Heart right ventricle (tissue), 16 donors: Measurements from ENCODE around the gene ABCA13. TPM values are rescaled to one million over a fixed set of nuclear protein-coding genes. Genes with fewer than 3 reads are reported as not detected.

Experiments
- ATAC-seq, 8 donors: fragments of 200-7000 bp; cut with Tn5 transposase; one replicate each; pipeline ENCODE4 v1.9.1; 2020; ENCODE audit warnings: mild to moderate bottlenecking in 8 of 8, moderate library complexity in 8 of 8, moderate number of reproducible peaks in 1 of 8
- DNase-seq, 2 donors: peaks; one replicate each; pipeline ENCODE4 v3.0.0-alpha.2; 2020
- H3K27ac ChIP-seq, 10 donors: fragments of 200-600 bp; sonication (generic) in 2 of 10; one replicate each; pipeline versions ENCODE4 v1.5.0 to v1.8.0; 2020 to 2022; ENCODE audit warnings: mild to moderate bottlenecking in 3 of 10
- H3K27me3 ChIP-seq, 7 donors: fragments of 200-600 bp; one replicate each; pipeline ENCODE4 v1.8.0; 2021 to 2022; ENCODE audit warnings: mild to moderate bottlenecking in 2 of 7
- H3K36me3 ChIP-seq, 9 donors: fragments of 200-600 bp; sonication (generic) in 1 of 9; one replicate each; pipeline versions ENCODE4 v1.5.0 to v1.8.0; 2020 to 2022; ENCODE audit warnings: mild to moderate bottlenecking in 2 of 9
- H3K4me1 ChIP-seq, 9 donors: fragments of 200-600 bp; sonication (generic) in 1 of 9; one replicate each; pipeline versions ENCODE4 v1.5.0 to v1.8.0; 2020 to 2022; ENCODE audit warnings: mild to moderate bottlenecking in 4 of 9
- H3K4me3 ChIP-seq, 10 donors: fragments of 200-600 bp; sonication (generic) in 2 of 10; one replicate each; pipeline versions ENCODE4 v1.5.0 to v1.8.0; 2020 to 2022; ENCODE audit warnings: mild to moderate bottlenecking in 7 of 10, moderate library complexity in 2 of 10
- H3K9me3 ChIP-seq, 11 donors: fragments of 200-600 bp in 10 of 11; sonication (generic) in 2 of 11; one replicate each; pipeline versions ENCODE4 v1.5.0 to v1.8.0; 2013 to 2022; ENCODE audit warnings: mild to moderate bottlenecking in 2 of 11, control low read depth in 1 of 11, moderate library complexity in 1 of 11
- CTCF ChIP-seq, 9 donors: fragments of 200-600 bp; sonication (generic) in 2 of 9; IDR thresholded peaks; one replicate each; pipeline versions ENCODE4 v1.5.0 to v1.8.0; 2021 to 2022; ENCODE audit warnings: antibody characterized with exemption in 9 of 9, mild to moderate bottlenecking in 5 of 9, moderate library complexity in 1 of 9
- WGBS, 2 donors: extraction: QIAGEN DNeasy Blood & Tissue Kit; methylation state at CpG; one replicate each; pipeline ENCODE4 v1.1.7; 2013; ENCODE audit warnings: inconsistent platforms in 1 of 2; 5-methylcytosine and 5-hydroxymethylcytosine counted together
- intact Hi-C, 10 donors: fragments of 100-400 bp; cut with DNase I; formaldehyde crosslinking; loops; one replicate each; pipeline versions ENCODE4 v1.11.1 to v1.14.2; 2022
- polyA plus RNA-seq, 2 donors: library from polyadenylated mRNA; stranded (reverse); fragments of 200-250 nt; gene quantifications; one replicate each; pipeline ENCODE4 v1.2.3, GENCODE V29; 2013
- total RNA-seq, 10 donors: library from RNA; stranded (reverse); fragmentation: NEBNext Ultra II Directional in 3 of 10; extraction: Animal tissue kit (Norgen Biotek cat#: 25700) in 3 of 10; gene quantifications; one replicate each; pipeline versions ENCODE4 v1.2.1 to v1.2.4, GENCODE V29; 2021 to 2023
- donor health status: Arrhythmogenic right ventricular cardiomyopathy.
- donor health status: ischemic (EF 13 %, LVEDD 7.1; RV severe dilation, severe dysfunction).
- donor health status: healthy with polysubstance abuse.
- donor health status: DM: no; HTN: yes; CAD: no.
- donor health status: DM: no; HTN: no; CAD: no.
- donor health status: ischemic (EF 25% LVEDD 6.9; RV normal size, moderate dysfunction).
- donor health status: ischemic (EF 25% LVEDD 5.7; RV mildly dilated, moderate dysfunction).
- donor health status: healthy.
- donor health status: DM: yes; HTN: yes; CAD: no.
- donor health status: Ischemic cardiomyopathy.
- donor health status: ischemic (EF 35%, LVEDD 5.7; RV mildly dilated, moderate dysfunction).
- donor health status: nonischemic (EF 11% LVEDD 7.7; RV severe dilation, severe dysfunction).
- donor health status: DM: yes; HTN: yes; CAD: no.
- donor health status: PGD.
- donor health status: ischemic (EF 29% LVEDD 5.4; RV normal size, mild dysfunction).
- donor health status: nonischemic (EF 23%, LVEDD 6.1; RV moderate dilation, normal function).

ABCA13 gene
- total and polyA plus RNA-seq, 12 donors: 0.01 to 0.37 (median 0.06) TPM; not detected in 1

GRCh38 chr7:48269066-48269465 lies 97.8 kb downstream of the ABCA13 start:
- 70 to 77% methylated on average over 1 of the region's 1 CpG for WGBS, 2 donors

GRCh38 chr7:48274662-48275061 lies 103.4 kb downstream of the ABCA13 start:
- no peak for TF ChIP-seq CTCF (IDR thresholded peaks at IDR 0.05)
- intact Hi-C loops: no loop called here
- Histone ChIP-seq H3K9me3 (no peaks in the 10 kb centered on the region), H3K27me3 (no peaks in the 10 kb centered on the region), H3K4me3 (no peak overlapping the region), H3K27ac (no peak overlapping the region), H3K4me1 (no peaks in the 10 kb centered on the region), H3K36me3 (no peaks in the 10 kb centered on the region)
- 79 to 86% methylated on average over 3 of the region's 3 CpGs for WGBS, 2 donors
- ATAC-seq (no peak), DNase-seq (no peak)

More at GRCh38 chr7:48269066-48269465, 97.8 kb downstream of the ABCA13 start:
- no peak overlapping the region for H3K4me3 ChIP-seq
- no peaks in the 10 kb centered on the region for H3K27me3 ChIP-seq
- DNase-seq (no peak), ATAC-seq (no peak)
- no peak for TF ChIP-seq CTCF (IDR thresholded peaks at IDR 0.05)
- no peaks in the 10 kb centered on the region for H3K9me3 ChIP-seq
- intact Hi-C loops: no loop called here
- no peaks in the 10 kb centered on the region for H3K36me3 ChIP-seq
- no peak overlapping the region for H3K27ac ChIP-seq
- no peaks in the 10 kb centered on the region for H3K4me1 ChIP-seq

GRCh38 chr7:48279420-48279819 lies 108.2 kb downstream of the ABCA13 start:
- no peak overlapping the region for H3K4me3 ChIP-seq
- 78 to 88% methylated on average over 1 of the region's 1 CpG for WGBS, 2 donors
- no peaks in the 10 kb centered on the region for H3K9me3 ChIP-seq
- no peaks in the 10 kb centered on the region for H3K36me3 ChIP-seq
- no peaks in the 10 kb centered on the region for H3K4me1 ChIP-seq
- no peak for ATAC-seq
- DNase-seq: no peak
- intact Hi-C loops: no loop called here
- H3K27me3 ChIP-seq: no peaks in the 10 kb centered on the region
- TF ChIP-seq CTCF (IDR thresholded peaks at IDR 0.05): no peak
- H3K27ac ChIP-seq: no peak overlapping the region

GRCh38 chr7:48280100-48280499 lies 108.8 kb downstream of the ABCA13 start:
- WGBS, 2 donors: 79 to 82% methylated on average over 2 of the region's 2 CpGs
- Histone ChIP-seq H3K27me3 (peaks cover 0 to under 1% (median 0%) of the 10 kb centered on the region in 7 donors), H3K9me3 (no peaks in the 10 kb centered on the region), H3K27ac (no peak overlapping the region), H3K4me1 (no peaks in the 10 kb centered on the region), H3K4me3 (no peak overlapping the region), H3K36me3 (no peaks in the 10 kb centered on the region)
- TF ChIP-seq CTCF (IDR thresholded peaks at IDR 0.05): no peak
- ATAC-seq (no peak), DNase-seq (no peak)
- intact Hi-C loops: no loop called here
